Measurements from ENCODE around the gene RPL38.

RPL38 gene

GRCh38 chr17:74224959-74225725, 21.7 kb downstream of the RPL38 start:
- DNase-seq (ENCODE audit: low read depth in 1 of 2, low spot score in 1 of 2), result no peak

GRCh38 chr17:74226252-74226651, 22.8 kb downstream of the RPL38 start:
- no peak for DNase-seq (ENCODE audit: low read depth in 1 of 2, low spot score in 1 of 2)

GRCh38 chr17:74227271-74228080, 24.0 kb downstream of the RPL38 start:
- no peak for DNase-seq (ENCODE audit: low read depth in 1 of 2, low spot score in 1 of 2)

- DNase-seq (ENCODE audit: low read depth in 1 of 2, low spot score in 1 of 2), result no peak
Observed at GRCh38 chr17:74228306-74228978, 25.0 kb downstream of the RPL38 start.

- no peak for DNase-seq (ENCODE audit: low read depth in 1 of 2, low spot score in 1 of 2)
Observed at GRCh38 chr17:74230896-74231295, 27.4 kb downstream of the RPL38 start.

GRCh38 chr17:74231928-74232907, 28.7 kb downstream of the RPL38 start:
- no peak for DNase-seq (ENCODE audit: low read depth in 1 of 2, low spot score in 1 of 2)

- no peak for DNase-seq (ENCODE audit: low read depth in 1 of 2, low spot score in 1 of 2)
Observed at GRCh38 chr17:74233937-74234336, 30.5 kb downstream of the RPL38 start.

- DNase-seq (ENCODE audit: low read depth in 1 of 2, low spot score in 1 of 2), result no peak
Observed at GRCh38 chr17:74234486-74234885, 31.0 kb downstream of the RPL38 start.

GRCh38 chr17:74235040-74235581, 31.6 kb downstream of the RPL38 start:
- no peak for DNase-seq (ENCODE audit: low read depth in 1 of 2, low spot score in 1 of 2)

- DNase-seq (ENCODE audit: low read depth in 1 of 2, low spot score in 1 of 2), result no peak
Observed at GRCh38 chr17:74235911-74236371, 32.5 kb downstream of the RPL38 start.

- no peak for DNase-seq (ENCODE audit: low read depth in 1 of 2, low spot score in 1 of 2)
Observed at GRCh38 chr17:74237321-74237720, 33.8 kb downstream of the RPL38 start.

GRCh38 chr17:74239172-74239571, 35.7 kb downstream of the RPL38 start:
- DNase-seq (ENCODE audit: low read depth in 1 of 2, low spot score in 1 of 2), result no peak

GRCh38 chr17:74240618-74241205, 37.2 kb downstream of the RPL38 start:
- DNase-seq (ENCODE audit: low read depth in 1 of 2, low spot score in 1 of 2), result no peak

GRCh38 chr17:74241431-74241830, 38.0 kb downstream of the RPL38 start:
- no peak for DNase-seq (ENCODE audit: low read depth in 1 of 2, low spot score in 1 of 2)

- DNase-seq (ENCODE audit: low read depth in 1 of 2, low spot score in 1 of 2), result no peak
Observed at GRCh38 chr17:74241847-74242246, 38.4 kb downstream of the RPL38 start.

- DNase-seq (ENCODE audit: low read depth in 1 of 2, low spot score in 1 of 2), result no peak
Observed at GRCh38 chr17:74243013-74243755, 39.7 kb downstream of the RPL38 start.

GRCh38 chr17:74244128-74244527, 40.6 kb downstream of the RPL38 start:
- no peak for DNase-seq (ENCODE audit: low read depth in 1 of 2, low spot score in 1 of 2)

- DNase-seq (ENCODE audit: low read depth in 1 of 2, low spot score in 1 of 2), result no peak
Observed at GRCh38 chr17:74244548-74244947, 41.1 kb downstream of the RPL38 start.

GRCh38 chr17:74245145-74245831, 41.8 kb downstream of the RPL38 start:
- no peak for DNase-seq (ENCODE audit: low read depth in 1 of 2, low spot score in 1 of 2)
